ENCODE data around the gene RYR1.
"Not testable (repeated sequence)": the region's sequence is repeated elsewhere in the genome, so short reads cannot be mapped to it uniquely, and the experiment has no call there.

Gene RYR1

GRCh38 chr19:38488096-38488495 lies 54.6 kb downstream of the RYR1 start:
- in situ Hi-C loops (cut with HindIII; ENCODE audit: low sequenced_read_pairs): no loop called here

DNA sequence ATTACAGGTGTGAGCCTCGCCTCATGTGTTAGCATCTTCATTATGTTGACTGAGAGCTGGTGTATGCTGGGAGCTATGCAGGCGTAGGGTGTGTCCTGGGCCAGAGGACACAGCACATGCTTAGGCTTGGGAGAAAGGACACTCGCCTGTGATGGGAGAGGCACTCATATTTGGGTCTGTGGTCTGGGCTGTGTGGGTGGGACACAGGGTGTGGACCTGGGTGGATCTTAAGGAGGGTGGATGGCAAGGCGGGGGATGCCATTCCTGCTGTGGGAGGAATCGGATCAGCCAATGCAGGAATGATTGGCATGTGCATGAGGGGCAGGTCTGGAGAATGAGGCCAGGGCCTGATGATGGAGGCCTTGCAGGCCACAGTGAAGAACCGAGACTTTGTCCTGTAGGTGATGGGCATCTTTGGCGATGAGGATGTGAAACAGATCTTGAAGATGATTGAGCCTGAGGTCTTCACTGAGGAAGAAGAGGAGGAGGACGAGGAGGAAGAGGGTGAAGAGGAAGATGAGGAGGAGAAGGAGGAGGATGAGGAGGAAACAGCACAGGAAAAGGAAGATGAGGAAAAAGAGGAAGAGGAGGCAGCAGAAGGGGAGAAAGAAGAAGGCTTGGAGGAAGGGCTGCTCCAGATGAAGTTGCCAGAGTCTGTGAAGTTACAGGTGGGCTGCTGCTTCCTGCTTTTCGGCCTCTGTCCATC lies 55.4 kb downstream of the RYR1 start:
- in situ Hi-C loops (cut with HindIII; ENCODE audit: low sequenced_read_pairs): no loop called here

- in situ Hi-C loops (cut with HindIII; ENCODE audit: low sequenced_read_pairs): no loop called here
These were observed 57.4 kb downstream of the RYR1 start for GRCh38 chr19:38490861-38491260.

- in situ Hi-C loops (cut with HindIII; ENCODE audit: low sequenced_read_pairs): no loop called here
These were observed 58.8 kb downstream of the RYR1 start for GRCh38 chr19:38492181-38492813.

GRCh38 chr19:38494379-38494778 lies 60.9 kb downstream of the RYR1 start:
- in situ Hi-C loops (cut with HindIII; ENCODE audit: low sequenced_read_pairs): no loop called here

GRCh38 chr19:38495375-38495774 lies 61.9 kb downstream of the RYR1 start:
- in situ Hi-C loops (cut with HindIII; ENCODE audit: low sequenced_read_pairs): not testable (repeated sequence)

GRCh38 chr19:38496116-38496515 lies 62.6 kb downstream of the RYR1 start:
- in situ Hi-C loops (cut with HindIII; ENCODE audit: low sequenced_read_pairs): no loop called here

DNA sequence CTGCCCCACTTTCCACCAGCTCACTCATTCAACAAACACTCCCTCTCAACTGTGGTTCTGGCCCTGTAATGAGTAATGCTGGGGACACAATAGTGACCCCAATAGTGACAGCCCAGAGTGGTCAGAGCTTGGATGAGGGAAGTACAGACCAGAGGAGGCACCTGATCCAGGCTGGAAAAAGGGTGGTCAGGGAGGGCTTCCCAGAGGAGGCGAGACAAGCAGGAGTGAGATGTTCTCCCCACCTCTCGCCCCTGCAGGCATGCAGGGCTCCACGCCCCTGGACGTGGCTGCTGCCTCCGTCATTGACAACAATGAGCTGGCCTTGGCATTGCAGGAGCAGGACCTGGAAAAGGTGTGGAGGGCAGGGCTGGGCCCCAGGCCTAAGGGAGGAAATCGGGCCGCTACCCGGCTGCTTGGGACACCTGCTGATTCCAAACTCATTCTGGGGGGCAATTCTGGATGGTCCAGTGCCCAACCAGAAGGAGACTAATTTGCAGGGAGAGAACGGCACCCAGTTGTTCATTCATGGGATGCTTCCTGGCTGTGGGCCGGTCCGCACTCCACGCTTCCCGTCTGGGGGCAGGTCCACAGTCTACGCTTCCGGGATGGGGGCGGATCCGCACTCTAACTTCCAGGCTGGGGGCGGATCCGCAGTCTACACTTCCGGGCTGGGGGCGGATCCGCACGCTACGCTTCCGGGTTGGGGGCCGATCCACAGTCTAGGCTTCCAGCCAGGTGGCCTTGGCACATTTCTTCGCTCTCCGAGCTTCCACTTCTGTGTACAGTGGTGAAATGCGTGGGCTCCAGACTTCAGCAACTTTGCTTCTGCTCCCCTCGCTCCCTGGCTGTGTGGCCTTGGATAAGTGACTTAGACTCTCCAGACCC lies 63.4 kb downstream of the RYR1 start:
- in situ Hi-C loops (cut with HindIII; ENCODE audit: low sequenced_read_pairs): no loop called here

- in situ Hi-C loops (cut with HindIII; ENCODE audit: low sequenced_read_pairs): no loop called here
These were observed 64.4 kb downstream of the RYR1 start for GRCh38 chr19:38497907-38498306.

GRCh38 chr19:38499532-38499931 lies 66.0 kb downstream of the RYR1 start:
- in situ Hi-C loops (cut with HindIII; ENCODE audit: low sequenced_read_pairs): no loop called here

DNA sequence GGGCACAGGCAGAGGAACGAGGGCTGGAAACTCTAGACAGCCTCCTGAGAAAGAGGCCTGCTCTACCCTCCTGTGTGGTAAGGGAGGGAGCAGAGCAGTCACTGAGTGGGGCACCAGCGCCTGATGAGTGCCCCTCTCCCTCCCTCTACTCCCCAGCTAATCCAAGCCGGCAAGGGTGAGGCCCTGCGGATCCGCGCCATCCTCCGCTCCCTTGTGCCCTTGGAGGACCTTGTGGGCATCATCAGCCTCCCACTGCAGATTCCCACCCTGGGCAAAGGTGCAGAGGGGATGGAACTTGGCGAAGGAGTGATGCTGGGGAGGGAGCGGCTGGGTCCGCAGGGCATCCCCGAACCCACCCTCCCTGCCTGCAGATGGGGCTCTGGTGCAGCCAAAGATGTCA lies 67.0 kb downstream of the RYR1 start:
- in situ Hi-C loops (cut with HindIII; ENCODE audit: low sequenced_read_pairs): no loop called here

- in situ Hi-C loops (cut with HindIII; ENCODE audit: low sequenced_read_pairs): no loop called here
These were observed 69.1 kb downstream of the RYR1 start for GRCh38 chr19:38502410-38503076.

DNA sequence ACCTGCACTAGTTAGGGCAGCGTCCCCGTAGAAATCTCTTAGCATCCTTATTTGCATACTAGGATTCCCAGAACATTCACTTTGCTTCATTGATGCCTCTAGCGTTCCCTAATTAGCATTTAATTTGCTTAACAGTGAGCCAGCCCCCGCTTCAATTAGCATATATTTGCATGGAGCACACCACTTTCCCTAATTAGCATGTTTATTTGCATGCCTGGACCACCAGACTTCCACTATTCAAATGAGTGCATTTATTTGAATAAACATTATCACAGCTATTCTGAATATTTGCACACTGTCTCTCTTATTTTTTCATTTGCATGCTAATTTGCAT lies 69.6 kb downstream of the RYR1 start:
- in situ Hi-C loops (cut with HindIII; ENCODE audit: low sequenced_read_pairs): no loop called here

- in situ Hi-C loops (cut with HindIII; ENCODE audit: low sequenced_read_pairs): no loop called here
These were observed 72.5 kb downstream of the RYR1 start for GRCh38 chr19:38505958-38506357.

DNA sequence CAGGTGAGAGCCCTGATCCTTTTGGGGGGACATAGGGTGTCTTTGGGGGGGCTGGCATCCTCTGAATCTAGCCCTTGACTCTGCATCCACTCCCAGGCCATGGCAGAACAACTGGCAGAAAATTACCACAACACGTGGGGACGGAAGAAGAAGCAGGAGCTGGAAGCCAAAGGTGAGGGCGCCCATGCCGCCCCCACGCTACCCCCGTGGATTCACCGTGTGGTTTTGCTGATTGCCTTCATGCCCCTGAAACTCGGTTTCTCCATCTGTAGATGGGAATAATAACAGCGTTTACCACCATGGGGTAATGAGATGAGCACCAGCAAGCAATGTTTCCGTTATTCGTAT lies 72.9 kb downstream of the RYR1 start:
- in situ Hi-C loops (cut with HindIII; ENCODE audit: low sequenced_read_pairs): no loop called here

GRCh38 chr19:38506723-38507550 lies 73.4 kb downstream of the RYR1 start:
- in situ Hi-C loops (cut with HindIII; ENCODE audit: low sequenced_read_pairs): no loop called here

GRCh38 chr19:38507551-38508127 lies 74.1 kb downstream of the RYR1 start:
- in situ Hi-C loops (cut with HindIII; ENCODE audit: low sequenced_read_pairs): no loop called here

DNA sequence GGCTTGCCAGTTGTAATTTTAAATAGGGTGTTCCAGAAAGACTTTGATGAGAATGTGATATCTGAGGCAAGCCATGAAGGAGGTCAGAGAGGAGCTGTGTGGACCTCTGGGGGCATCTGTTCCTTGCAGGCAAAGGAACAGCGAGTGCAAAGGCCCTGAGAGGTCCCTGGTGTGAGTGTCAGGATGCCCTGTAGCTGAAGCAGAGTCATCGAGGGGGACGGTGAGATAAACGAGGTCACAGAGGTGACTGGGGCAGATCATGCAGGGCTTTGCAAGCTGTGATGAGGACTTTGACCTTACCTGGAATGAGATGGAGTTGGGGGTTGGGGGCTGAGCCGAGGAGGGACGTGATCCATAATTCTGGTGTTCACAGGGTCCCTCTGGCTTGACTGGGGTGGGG lies 75.0 kb downstream of the RYR1 start:
- in situ Hi-C loops (cut with HindIII; ENCODE audit: low sequenced_read_pairs): no loop called here

- in situ Hi-C loops (cut with HindIII; ENCODE audit: low sequenced_read_pairs): no loop called here
These were observed 75.5 kb downstream of the RYR1 start for GRCh38 chr19:38509027-38509426.

- in situ Hi-C loops (cut with HindIII; ENCODE audit: low sequenced_read_pairs): no loop called here
These were observed 77.7 kb downstream of the RYR1 start for GRCh38 chr19:38511074-38511708.
